ENCODE data around the gene CD99. TPM values are rescaled to one million over a fixed set of nuclear protein-coding genes. Genes with fewer than 3 reads are reported as not detected.

Gene CD99
- polyA plus RNA-seq, 1 of the 3 experiments (the other 2 are of a cell fraction), result 346 TPM

DNA sequence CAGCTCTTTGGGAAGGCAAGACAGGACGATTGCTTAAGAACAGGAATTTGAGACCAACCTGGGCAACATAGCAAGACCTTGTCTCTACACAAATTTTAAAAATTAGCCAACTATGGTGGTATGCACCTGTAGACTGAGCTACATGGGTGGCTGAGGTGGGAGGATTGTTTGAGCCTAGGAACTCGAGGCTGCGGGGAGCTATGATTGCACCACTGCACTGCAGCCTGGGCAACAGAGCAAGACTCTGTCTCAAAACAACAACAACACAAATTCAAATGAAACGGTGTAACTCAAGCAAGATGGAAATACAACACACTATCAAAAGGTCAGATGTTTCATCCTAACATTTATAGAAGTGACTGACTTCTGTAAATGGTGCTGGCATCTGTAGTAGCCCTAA, 97.9 kb downstream of the CD99 start:
- POLR2A ChIA-PET, result no interaction called here
- peaks cover 9% of the 10 kb centered on the region; the same call in 1 of the 2 replicates for H3K27me3 ChIP-seq (ENCODE audit: insufficient read depth)
- H3K36me3 ChIP-seq (replicated peaks in 1 of 2; ENCODE audit: control insufficient read depth in 1 of 2, insufficient read depth in 2 of 2, low read length in 1 of 2), result no peaks in the 10 kb centered on the region
- no peaks in the 10 kb centered on the region for H4K20me1 ChIP-seq (ENCODE audit: insufficient read depth)
- no peak overlapping the region for H3K27ac ChIP-seq (ENCODE audit: low read depth in 2 of 2, low read length in 1 of 2)
- DNase-seq, result no peak
- CTCF ChIA-PET, result no interaction called here
- no peaks in the 10 kb centered on the region for H3K9me2 ChIP-seq
- H3K79me2 ChIP-seq (ENCODE audit: insufficient read depth), result no peaks in the 10 kb centered on the region
- H2AFZ ChIP-seq (ENCODE audit: low read depth), result no peak overlapping the region
- no peak overlapping the region for H3K4me2 ChIP-seq
- TF ChIP-seq GATA2 (CRISPR knock-in tag; IDR thresholded peaks at IDR 0.05), result no peak
- TF ChIP-seq EP300 (IDR thresholded peaks at IDR 0.05; ENCODE audit: borderline replicate concordance in 1 of 2, low read depth in 1 of 2, low read length in 1 of 2), result no peak
- TF ChIP-seq SIN3A (IDR thresholded peaks at IDR 0.05; ENCODE audit: borderline replicate concordance, low read depth, low read length), result no peak
- TF ChIP-seq RAD21 (IDR thresholded peaks at IDR 0.05; ENCODE audit: low read length), result no peak
- TF ChIP-seq POLR2AphosphoS5 (IDR thresholded peaks at IDR 0.05; ENCODE audit: low read depth, low read length), result no peak
- no peak for TF ChIP-seq GABPA (IDR thresholded peaks at IDR 0.05; ENCODE audit: low read depth)
- TF ChIP-seq, protein P1, sequence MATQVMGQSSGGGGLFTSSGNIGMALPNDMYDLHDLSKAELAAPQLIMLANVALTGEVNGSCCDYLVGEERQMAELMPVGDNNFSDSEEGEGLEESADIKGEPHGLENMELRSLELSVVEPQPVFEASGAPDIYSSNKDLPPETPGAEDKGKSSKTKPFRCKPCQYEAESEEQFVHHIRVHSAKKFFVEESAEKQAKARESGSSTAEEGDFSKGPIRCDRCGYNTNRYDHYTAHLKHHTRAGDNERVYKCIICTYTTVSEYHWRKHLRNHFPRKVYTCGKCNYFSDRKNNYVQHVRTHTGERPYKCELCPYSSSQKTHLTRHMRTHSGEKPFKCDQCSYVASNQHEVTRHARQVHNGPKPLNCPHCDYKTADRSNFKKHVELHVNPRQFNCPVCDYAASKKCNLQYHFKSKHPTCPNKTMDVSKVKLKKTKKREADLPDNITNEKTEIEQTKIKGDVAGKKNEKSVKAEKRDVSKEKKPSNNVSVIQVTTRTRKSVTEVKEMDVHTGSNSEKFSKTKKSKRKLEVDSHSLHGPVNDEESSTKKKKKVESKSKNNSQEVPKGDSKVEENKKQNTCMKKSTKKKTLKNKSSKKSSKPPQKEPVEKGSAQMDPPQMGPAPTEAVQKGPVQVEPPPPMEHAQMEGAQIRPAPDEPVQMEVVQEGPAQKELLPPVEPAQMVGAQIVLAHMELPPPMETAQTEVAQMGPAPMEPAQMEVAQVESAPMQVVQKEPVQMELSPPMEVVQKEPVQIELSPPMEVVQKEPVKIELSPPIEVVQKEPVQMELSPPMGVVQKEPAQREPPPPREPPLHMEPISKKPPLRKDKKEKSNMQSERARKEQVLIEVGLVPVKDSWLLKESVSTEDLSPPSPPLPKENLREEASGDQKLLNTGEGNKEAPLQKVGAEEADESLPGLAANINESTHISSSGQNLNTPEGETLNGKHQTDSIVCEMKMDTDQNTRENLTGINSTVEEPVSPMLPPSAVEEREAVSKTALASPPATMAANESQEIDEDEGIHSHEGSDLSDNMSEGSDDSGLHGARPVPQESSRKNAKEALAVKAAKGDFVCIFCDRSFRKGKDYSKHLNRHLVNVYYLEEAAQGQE (IDR thresholded peaks at IDR 0.05; ENCODE audit: low read depth, low read length), result no peak
- no peak for TF ChIP-seq CHD2 (IDR thresholded peaks at IDR 0.05; ENCODE audit: low read length, partially characterized antibody)
- no peak for TF ChIP-seq JUND (IDR thresholded peaks at IDR 0.05)
- no peak for TF ChIP-seq TCF12 (IDR thresholded peaks at IDR 0.05)
- no peak for TF ChIP-seq FOXM1 (IDR thresholded peaks at IDR 0.05; ENCODE audit: low read depth)
- H3K4me1 ChIP-seq (ENCODE audit: control insufficient read depth in 1 of 2, insufficient read depth in 2 of 2, low read depth in 1 of 2, low read length in 1 of 2), result no peaks in the 10 kb centered on the region
- H3K9me3 ChIP-seq, result no peaks in the 10 kb centered on the region
- 17% methylated on average over 4 of the region's 4 CpGs for WGBS (ENCODE audit: low lambda C conversion rate)
- H3K9ac ChIP-seq, result no peak overlapping the region
- H3F3A ChIP-seq (replicated peaks; ENCODE audit: insufficient read depth), result no peaks in the 10 kb centered on the region
- H3K4me3 ChIP-seq (ENCODE audit: low read depth in 2 of 2, low read length in 1 of 2), result no peak overlapping the region

DNA sequence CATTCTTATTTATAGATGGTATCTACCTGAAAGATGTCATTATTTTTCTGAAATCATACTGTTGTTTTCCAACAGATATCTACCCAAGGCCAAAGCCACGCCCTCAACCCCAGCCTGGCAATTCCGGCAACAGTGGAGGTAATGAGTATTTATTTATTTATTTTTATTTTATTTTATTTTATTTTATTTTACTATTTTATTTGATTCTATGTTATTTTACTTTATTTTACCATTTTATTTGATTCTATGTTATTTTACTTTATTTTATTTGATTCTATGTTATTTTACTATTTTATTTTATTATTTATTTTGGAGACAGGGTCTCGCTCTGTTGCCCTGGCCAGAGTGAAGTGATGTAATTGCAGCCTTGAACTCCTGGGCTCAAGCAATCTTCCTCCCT, 98.5 kb downstream of the CD99 start:
- no peak overlapping the region for H3K4me3 ChIP-seq (ENCODE audit: low read depth in 2 of 2, low read length in 1 of 2)
- POLR2A ChIA-PET, result no interaction called here
- CTCF ChIA-PET, result interaction anchor here (1.1 kb wide), 1 partner anchor 30 kb away, joined by 4 read pairs; no protein-coding TSS in a partner anchor

More for the DNA sequence above, 98.5 kb downstream of the CD99 start:
- DNase-seq, result no peak
- Histone ChIP-seq H3K9me3 (no peaks in the 10 kb centered on the region), H3K27ac (ENCODE audit: low read depth in 2 of 2, low read length in 1 of 2) (no peak overlapping the region), H3K36me3 (replicated peaks in 1 of 2; ENCODE audit: control insufficient read depth in 1 of 2, insufficient read depth in 2 of 2, low read length in 1 of 2) (no peaks in the 10 kb centered on the region), H3K4me1 (ENCODE audit: control insufficient read depth in 1 of 2, insufficient read depth in 2 of 2, low read depth in 1 of 2, low read length in 1 of 2) (no peaks in the 10 kb centered on the region), H3K9me2 (no peaks in the 10 kb centered on the region), H3F3A (replicated peaks; ENCODE audit: insufficient read depth) (no peaks in the 10 kb centered on the region), H3K79me2 (ENCODE audit: insufficient read depth) (no peaks in the 10 kb centered on the region), H3K27me3 (ENCODE audit: insufficient read depth) (peaks cover 9% of the 10 kb centered on the region; the same call in 1 of the 2 replicates), H4K20me1 (ENCODE audit: insufficient read depth) (no peaks in the 10 kb centered on the region), H2AFZ (ENCODE audit: low read depth) (no peak overlapping the region), H3K4me2 (no peak overlapping the region), H3K9ac (no peak overlapping the region)
- TF ChIP-seq TEAD4 (IDR thresholded peaks at IDR 0.05; ENCODE audit: borderline replicate concordance, insufficient read depth) (no peak), SIN3A (IDR thresholded peaks at IDR 0.05; ENCODE audit: borderline replicate concordance, low read depth, low read length) (no peak), TCF12 (IDR thresholded peaks at IDR 0.05) (no peak), FOXJ3 (CRISPR knock-in tag; IDR thresholded peaks at IDR 0.05) (no peak), POLR2AphosphoS5 (IDR thresholded peaks at IDR 0.05; ENCODE audit: low read depth, low read length) (no peak), FOXM1 (IDR thresholded peaks at IDR 0.05; ENCODE audit: low read depth) (no peak), NFIC (IDR thresholded peaks at IDR 0.05; ENCODE audit: borderline replicate concordance) (no peak), GABPA (IDR thresholded peaks at IDR 0.05; ENCODE audit: low read depth) (no peak), GATA2 (CRISPR knock-in tag; IDR thresholded peaks at IDR 0.05) (no peak), ELF1 (IDR thresholded peaks at IDR 0.05) (no peak)
- TF ChIP-seq, protein P2, sequence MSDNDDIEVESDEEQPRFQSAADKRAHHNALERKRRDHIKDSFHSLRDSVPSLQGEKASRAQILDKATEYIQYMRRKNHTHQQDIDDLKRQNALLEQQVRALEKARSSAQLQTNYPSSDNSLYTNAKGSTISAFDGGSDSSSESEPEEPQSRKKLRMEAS (IDR thresholded peaks at IDR 0.05; ENCODE audit: low read depth), result no peak
- TF ChIP-seq, protein P3, sequence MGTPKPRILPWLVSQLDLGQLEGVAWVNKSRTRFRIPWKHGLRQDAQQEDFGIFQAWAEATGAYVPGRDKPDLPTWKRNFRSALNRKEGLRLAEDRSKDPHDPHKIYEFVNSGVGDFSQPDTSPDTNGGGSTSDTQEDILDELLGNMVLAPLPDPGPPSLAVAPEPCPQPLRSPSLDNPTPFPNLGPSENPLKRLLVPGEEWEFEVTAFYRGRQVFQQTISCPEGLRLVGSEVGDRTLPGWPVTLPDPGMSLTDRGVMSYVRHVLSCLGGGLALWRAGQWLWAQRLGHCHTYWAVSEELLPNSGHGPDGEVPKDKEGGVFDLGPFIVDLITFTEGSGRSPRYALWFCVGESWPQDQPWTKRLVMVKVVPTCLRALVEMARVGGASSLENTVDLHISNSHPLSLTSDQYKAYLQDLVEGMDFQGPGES (IDR thresholded peaks at IDR 0.05; ENCODE audit: low read depth, low read length), result no peak
- TF ChIP-seq, protein P4, sequence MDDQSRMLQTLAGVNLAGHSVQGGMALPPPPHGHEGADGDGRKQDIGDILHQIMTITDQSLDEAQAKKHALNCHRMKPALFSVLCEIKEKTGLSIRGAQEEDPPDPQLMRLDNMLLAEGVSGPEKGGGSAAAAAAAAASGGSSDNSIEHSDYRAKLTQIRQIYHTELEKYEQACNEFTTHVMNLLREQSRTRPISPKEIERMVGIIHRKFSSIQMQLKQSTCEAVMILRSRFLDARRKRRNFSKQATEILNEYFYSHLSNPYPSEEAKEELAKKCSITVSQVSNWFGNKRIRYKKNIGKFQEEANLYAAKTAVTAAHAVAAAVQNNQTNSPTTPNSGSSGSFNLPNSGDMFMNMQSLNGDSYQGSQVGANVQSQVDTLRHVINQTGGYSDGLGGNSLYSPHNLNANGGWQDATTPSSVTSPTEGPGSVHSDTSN (IDR thresholded peaks at IDR 0.05), result no peak
- WGBS (ENCODE audit: low lambda C conversion rate), result 72% methylated on average over 3 of the region's 3 CpGs
